NCI-H345 treated with DMSO at 0.1 percent for 48 hours (cell line): ENCODE measurements around the gene FZD1.
A peak's percentile ranks its signal among the peaks of the same experiment; 100 is the strongest.

Experiments used
- DNase-seq: peaks from one replicate; lab custom pipeline; 2025; ENCODE audit not compliant: unreplicated experiment; lab: John Stamatoyannopoulos, UW

Gene FZD1

DNA sequence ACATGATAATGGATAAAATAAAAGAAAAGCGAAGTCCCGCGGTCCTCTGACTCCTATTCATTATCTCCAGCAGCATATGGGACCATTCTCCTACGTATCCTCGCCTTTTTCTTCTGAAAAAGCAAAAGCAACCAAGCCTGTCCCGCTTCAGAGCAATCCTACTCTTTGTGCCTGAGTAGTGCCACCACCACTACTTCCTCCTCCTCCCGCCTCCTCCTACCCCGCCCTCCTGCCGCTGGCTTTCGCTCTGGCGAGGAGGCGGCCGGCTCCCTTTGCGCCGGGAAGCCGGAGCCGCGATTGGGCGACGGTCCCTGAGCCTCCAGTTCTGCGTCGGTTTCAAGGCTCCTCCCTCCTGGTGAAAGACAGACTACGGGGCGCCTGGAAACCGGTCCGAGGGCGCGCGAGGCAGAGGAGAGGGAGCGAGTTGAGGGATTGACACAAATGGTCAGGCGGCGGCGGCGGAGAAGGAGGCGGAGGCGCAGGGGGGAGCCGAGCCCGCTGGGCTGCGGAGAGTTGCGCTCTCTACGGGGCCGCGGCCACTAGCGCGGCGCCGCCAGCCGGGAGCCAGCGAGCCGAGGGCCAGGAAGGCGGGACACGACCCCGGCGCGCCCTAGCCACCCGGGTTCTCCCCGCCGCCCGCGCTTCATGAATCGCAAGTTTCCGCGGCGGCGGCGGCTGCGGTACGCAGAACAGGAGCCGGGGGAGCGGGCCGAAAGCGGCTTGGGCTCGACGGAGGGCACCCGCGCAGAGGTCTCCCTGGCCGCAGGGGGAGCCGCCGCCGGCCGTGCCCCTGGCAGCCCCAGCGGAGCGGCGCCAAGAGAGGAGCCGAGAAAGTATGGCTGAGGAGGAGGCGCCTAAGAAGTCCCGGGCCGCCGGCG, at the start of gene FZD1:
Gene FZD1 (plus strand): TSS at position 388 of the 878 bp plus-strand sequence. CDS start 448 bp downstream, at position 836.
- DNase-seq, result peak; percentile 92

DNA sequence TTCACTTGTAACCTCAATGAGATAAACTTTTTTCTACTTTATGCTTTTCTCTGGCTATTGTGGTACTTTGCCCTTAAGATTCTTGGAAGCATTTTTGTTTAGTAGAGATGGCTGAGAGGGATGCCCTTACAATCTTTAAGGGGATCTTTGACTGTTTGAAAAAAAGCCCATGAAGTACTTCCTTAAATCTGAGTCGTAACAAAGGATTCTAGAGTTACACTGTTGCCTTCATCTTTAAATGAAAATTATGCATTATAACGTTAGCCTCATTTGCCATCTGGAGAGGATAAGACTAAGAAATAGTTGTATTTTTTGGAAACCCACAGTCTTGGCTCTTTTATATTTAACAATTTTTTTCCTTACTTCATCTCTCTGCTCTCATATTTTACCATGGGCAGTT, 37.8 kb upstream of the FZD1 start:
- DNase-seq, result no peak

DNA sequence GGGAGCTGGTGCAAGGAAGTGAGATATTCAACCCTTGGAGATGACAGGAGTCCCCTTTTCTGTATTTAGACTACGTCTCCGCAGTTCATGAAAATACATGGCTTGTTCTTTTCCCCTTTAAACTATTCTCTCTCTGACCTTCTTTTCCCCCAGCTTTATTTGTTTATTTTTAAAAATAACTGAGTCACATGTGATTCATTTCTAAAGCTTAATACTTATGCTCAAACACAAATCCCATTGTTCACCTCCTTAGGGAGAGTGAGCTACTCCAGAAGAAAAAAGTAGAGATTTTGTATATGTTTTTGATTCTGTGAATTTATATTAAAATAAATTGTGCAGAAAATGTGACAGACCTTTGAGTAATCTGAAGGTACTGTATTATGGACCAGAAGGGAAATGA, 35.9 kb upstream of the FZD1 start:
- DNase-seq, result no peak

DNA sequence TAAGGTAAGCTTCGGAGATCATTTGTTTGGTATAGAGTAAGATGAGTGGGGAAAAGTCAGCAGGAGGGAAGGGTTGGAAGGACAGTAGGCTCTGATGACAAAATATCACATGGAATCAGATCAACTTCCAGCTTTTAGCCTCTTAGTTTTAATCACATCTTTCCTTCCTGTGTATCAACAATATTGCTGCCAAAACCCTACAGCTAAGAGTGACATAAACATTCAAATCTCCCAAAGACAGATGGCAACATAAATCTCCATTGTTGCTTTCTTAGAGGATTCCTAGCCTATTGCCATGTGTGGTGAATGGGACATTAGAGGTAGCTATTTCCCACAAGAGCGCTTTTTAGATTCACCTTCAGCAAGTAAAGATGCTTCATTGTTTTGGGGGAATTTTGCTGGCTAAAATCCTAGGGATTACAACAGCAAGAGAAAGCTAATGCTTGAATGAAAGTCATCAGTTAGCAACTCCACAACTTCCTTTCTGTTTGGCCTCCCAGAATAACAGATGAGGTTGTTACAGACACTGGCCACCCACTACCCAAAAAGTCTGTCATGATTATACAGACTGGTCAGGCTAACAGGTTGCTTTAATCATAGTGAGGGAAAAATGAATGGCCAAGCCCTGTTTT, 35.2 kb upstream of the FZD1 start:
- DNase-seq, result no peak

GRCh38 chr7:91230100-91230499, 34.1 kb upstream of the FZD1 start:
- no peak for DNase-seq

- no peak for DNase-seq
Observed at GRCh38 chr7:91230503-91230902, 33.7 kb upstream of the FZD1 start.

- DNase-seq, result no peak
Observed at GRCh38 chr7:91233212-91233611, 31.0 kb upstream of the FZD1 start.

DNA sequence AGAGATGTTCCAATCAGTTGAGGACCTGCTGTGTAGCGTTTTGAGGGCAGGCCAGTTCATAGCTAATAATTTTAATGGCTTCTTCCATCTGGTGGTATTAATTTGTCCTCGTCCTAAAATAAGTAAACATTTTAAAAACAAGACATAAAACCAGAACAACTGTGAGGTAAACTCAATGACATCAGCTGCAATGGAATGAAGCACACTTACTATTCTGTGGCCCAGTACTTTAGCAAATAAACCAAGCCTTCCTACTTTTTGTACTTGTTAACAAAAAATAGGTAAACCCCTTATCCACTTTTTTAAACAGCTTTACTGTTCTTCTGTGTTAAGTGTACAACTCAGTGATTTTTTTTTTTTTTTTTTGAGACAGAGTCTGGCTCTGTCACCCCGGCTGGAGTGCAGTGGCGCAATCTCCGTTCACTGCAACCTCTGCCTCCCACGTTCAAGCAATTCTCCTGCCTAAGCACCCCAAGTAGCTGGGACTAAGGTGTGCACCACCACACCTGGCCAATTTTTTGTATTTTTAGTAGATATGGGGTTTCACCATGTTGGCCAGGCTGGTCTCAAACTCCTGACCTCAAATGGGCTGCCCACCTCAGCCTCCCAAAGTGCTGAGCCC, 28.9 kb upstream of the FZD1 start:
- no peak for DNase-seq

GRCh38 chr7:91239171-91239604, 25.0 kb upstream of the FZD1 start:
- DNase-seq, result no peak

- DNase-seq, result no peak
Observed at GRCh38 chr7:91239772-91240171, 24.5 kb upstream of the FZD1 start.

DNA sequence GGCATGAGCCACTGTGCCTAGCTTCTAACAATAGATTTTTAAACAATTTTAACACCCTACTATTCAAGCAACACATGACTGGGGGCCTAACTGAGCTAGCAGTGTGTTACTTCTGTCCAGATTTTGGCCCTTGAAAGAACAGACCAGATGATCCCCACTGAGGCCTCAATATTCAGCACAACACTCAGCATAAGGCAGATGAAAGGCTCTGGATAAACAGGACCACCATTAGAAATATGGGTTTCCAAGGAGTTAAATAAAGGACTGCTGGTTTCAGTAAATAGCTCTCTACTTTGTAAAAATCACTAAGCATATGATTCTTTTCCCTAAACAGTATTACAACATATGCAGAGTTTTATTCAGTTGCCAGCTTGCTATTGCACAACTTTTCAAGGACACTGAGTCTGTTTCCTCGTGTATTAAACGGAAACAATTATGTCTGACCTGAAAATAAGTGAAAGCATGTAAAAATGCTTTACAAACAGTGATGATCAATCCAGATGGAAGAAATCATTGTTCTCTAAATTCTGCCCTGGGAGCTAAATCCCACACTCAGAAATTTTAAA, 23.8 kb upstream of the FZD1 start:
- no peak for DNase-seq

GRCh38 chr7:91242097-91242844, 22.0 kb upstream of the FZD1 start:
- DNase-seq, result no peak

- DNase-seq, result no peak
Observed at GRCh38 chr7:91243591-91244301, 20.5 kb upstream of the FZD1 start.

DNA sequence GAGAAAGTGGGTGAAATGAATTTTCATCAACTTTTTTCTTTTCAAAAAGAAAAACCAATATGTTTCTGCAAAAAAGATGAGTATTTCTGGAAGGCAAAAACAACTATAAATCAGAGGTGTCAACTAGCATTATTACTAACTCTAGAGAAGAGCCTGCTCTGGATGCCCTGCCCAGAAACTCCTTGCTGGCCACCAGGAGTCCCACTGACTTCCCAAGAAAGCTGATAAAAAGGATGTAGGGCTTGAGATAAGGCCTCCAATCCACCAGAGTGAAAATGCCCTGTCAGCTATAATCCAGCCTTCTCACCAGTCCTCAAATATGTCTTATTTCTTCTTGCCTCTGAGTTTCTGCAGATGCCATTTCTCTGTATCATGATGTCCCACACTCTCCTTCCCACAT, 16.7 kb upstream of the FZD1 start:
- no peak for DNase-seq

DNA sequence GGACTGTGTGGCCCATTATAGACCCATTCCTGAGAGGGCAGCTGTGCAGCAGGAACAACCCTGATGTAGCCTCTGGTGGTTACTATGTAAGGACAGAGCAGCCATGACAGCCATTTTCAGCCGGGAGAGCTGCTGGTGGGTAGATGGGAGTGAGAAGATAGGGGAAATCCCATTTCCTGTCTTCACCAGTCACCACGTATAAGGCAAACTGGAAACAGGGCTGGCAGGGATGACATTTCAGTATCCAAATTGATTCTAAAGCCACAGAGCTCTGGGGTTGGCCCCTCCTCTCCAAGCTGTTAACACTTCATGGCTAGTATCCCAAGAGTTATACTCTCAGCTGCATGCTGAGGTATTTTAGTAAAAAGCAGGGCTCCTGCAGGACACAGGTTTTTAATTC, 15.2 kb upstream of the FZD1 start:
- DNase-seq, result no peak

- no peak for DNase-seq
Observed at GRCh38 chr7:91249506-91250233, 14.6 kb upstream of the FZD1 start.

DNA sequence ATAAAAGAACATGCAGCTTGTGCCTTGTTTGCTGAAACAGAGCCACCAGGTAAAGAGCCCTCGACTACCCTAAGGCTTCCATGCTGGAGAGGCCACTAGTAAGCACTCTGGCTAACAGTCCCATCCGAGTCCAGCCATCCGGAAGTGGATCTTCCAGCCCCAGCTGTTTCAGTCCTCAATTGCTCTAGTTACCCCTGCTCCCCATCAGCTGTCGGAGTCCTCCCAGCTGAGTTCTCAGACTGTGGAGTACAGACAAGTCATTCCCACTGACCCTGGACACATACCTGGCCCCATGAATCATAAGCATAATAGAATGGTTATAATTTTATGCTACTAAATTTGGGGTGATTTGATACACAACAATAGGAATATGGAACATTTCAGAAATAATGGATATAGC, 13.5 kb upstream of the FZD1 start:
- no peak for DNase-seq

- no peak for DNase-seq
Observed at GRCh38 chr7:91251877-91252276, 12.4 kb upstream of the FZD1 start.

DNA sequence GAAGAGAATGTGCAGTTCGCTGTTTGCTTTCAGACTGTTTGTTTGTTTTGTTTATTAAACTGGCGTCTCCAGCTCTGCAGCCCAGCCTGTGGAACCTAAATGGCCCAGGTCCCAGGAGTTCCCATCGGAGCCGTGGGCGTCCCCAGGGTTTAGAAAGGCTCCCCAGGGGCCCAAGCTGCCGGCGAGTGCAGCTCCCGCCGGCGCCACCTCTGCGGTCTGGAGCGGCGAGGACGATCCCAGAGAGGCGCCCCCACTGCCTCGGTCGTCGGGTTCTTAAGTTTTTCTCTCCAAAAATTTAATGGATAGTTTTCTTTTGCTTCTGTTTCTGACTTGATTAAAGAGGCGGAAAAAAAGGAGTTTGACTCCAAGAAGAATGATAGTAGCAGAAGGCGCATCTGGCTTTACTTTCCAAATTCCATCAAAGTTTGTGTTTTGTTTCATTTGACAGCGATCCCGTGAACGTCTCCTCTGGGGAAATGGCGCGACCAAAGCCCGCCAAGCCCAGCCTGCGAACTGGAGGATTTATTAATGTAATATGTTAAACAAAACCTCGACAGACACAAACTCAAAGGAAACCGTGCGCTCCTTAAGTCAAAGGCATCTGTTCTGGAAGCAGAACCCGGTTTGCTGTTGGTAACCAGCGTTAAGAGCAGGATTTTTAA, 718 bp upstream of the FZD1 start:
- DNase-seq, result peak; percentile 60
